HepG2 (cell line): ENCODE data around the gene ATRAID. TPM values are rescaled to one million over a fixed set of nuclear protein-coding genes. Genes with fewer than 3 reads are reported as not detected.

Experiments used
- ARHGAP35 ChIP-seq: sonication (generic); formaldehyde crosslinking; IDR thresholded peaks from 2 replicates; pipeline ENCODE4 v1.9.0; 2022; ENCODE audit warnings: mild to moderate bottlenecking, inconsistent platforms, moderate library complexity, missing genetic modification reagents, borderline replicate concordance
- DRAP1 ChIP-seq: IDR thresholded peaks from 2 replicates; pipeline ENCODE4 v1.6.1; 2016; ENCODE audit warnings: missing genetic modification reagents, missing compliant biosample characterization
- EP300 ChIP-seq, 3 experiments: sonication (generic) in 1 of 3; formaldehyde crosslinking in 1 of 3; IDR thresholded peaks; 2 replicates each; pipeline versions ENCODE4 v1.5.1 to v1.6.1; 2011 to 2020; ENCODE audit warnings: low read depth in 2 of 3, low read length in 2 of 3, borderline replicate concordance in 1 of 3, improper control_type of control experiment in 1 of 3, mild to moderate bottlenecking in 1 of 3, missing genetic modification reagents in 1 of 3, moderate library complexity in 1 of 3
- GMEB1 ChIP-seq: sonication (generic); formaldehyde crosslinking; IDR thresholded peaks from 2 replicates; pipeline ENCODE4 v1.5.1; 2020; ENCODE audit warnings: missing genetic modification reagents, mild to moderate bottlenecking, borderline replicate concordance
- GTF2F1 ChIP-seq: fragments of 150-350 bp; IDR thresholded peaks from 2 replicates; pipeline ENCODE4 v1.6.1; 2014; ENCODE audit warnings: low read length
- HNF1B ChIP-seq: sonication (generic); formaldehyde crosslinking; IDR thresholded peaks from 2 replicates; pipeline ENCODE4 v1.5.1; 2020; ENCODE audit warnings: mild to moderate bottlenecking, moderate library complexity, missing genetic modification reagents
- HNRNPK ChIP-seq: fragments of 200-400 bp; formaldehyde crosslinking; IDR thresholded peaks from 2 replicates; pipeline ENCODE4 v1.6.1; 2018; ENCODE audit warnings: low read length, low read depth, moderate library complexity, mild to moderate bottlenecking; ENCODE audit not compliant: poor library complexity, severe bottlenecking
- ISL2 ChIP-seq: sonication (generic); formaldehyde crosslinking; IDR thresholded peaks from 2 replicates; pipeline ENCODE4 v1.5.0; 2020; ENCODE audit warnings: missing genetic modification reagents
- MAF1 ChIP-seq: sonication (generic); formaldehyde crosslinking; IDR thresholded peaks from 2 replicates; pipeline ENCODE4 v1.5.0; 2020; ENCODE audit warnings: missing genetic modification reagents, borderline replicate concordance
- MAFG ChIP-seq: sonication (generic); formaldehyde crosslinking; IDR thresholded peaks from 2 replicates; pipeline ENCODE4 v1.5.1; 2020; ENCODE audit warnings: mild to moderate bottlenecking, missing genetic modification reagents
- MLX ChIP-seq: IDR thresholded peaks from 2 replicates; pipeline ENCODE4 v1.6.1; 2016
- NCOA2 ChIP-seq: sonication (generic); formaldehyde crosslinking; IDR thresholded peaks from 2 replicates; pipeline ENCODE4 v1.8.0; 2022; ENCODE audit warnings: inconsistent platforms
- RELA ChIP-seq: sonication (generic); formaldehyde crosslinking; IDR thresholded peaks from 2 replicates; pipeline ENCODE4 v1.4.0; 2020; ENCODE audit warnings: missing genetic modification reagents
- SETDB1 ChIP-seq: sonication (generic); formaldehyde crosslinking; IDR thresholded peaks from 2 replicates; pipeline ENCODE4 v1.5.1; 2020; ENCODE audit warnings: missing genetic modification reagents, mild to moderate bottlenecking, borderline replicate concordance
- SIN3B ChIP-seq: fragments of 150-350 bp; IDR thresholded peaks from 2 replicates; pipeline ENCODE4 v1.6.1; 2014; ENCODE audit warnings: low read length
- SNAPC2 ChIP-seq: sonication (generic); formaldehyde crosslinking; IDR thresholded peaks from 2 replicates; pipeline ENCODE4 v1.8.1; 2022; ENCODE audit warnings: mild to moderate bottlenecking, missing genetic modification reagents
- SRSF4 ChIP-seq: fragments of 200-400 bp; formaldehyde crosslinking; IDR thresholded peaks from one replicate; pipeline ENCODE4 v1.6.1; 2018; ENCODE audit warnings: mild to moderate bottlenecking, low read depth, low read length, moderate library complexity; ENCODE audit not compliant: poor library complexity, severe bottlenecking
- TIGD3 ChIP-seq: sonication (generic); formaldehyde crosslinking; IDR thresholded peaks from 2 replicates; pipeline ENCODE4 v1.5.1; 2020; ENCODE audit warnings: mild to moderate bottlenecking, missing genetic modification reagents, borderline replicate concordance
- TOPORS ChIP-seq: sonication (generic); formaldehyde crosslinking; IDR thresholded peaks from 2 replicates; pipeline ENCODE4 v1.8.0; 2023; ENCODE audit warnings: mild to moderate bottlenecking, missing genetic modification reagents
- ZNF543 ChIP-seq: sonication (generic); formaldehyde crosslinking; IDR thresholded peaks from 2 replicates; pipeline ENCODE4 v1.4.0; 2020; ENCODE audit warnings: mild to moderate bottlenecking, missing genetic modification reagents
- ZNF546 ChIP-seq: sonication (generic); formaldehyde crosslinking; conservative IDR thresholded peaks from 2 replicates; pipeline ENCODE4 v1.8.1; 2023; ENCODE audit warnings: mild to moderate bottlenecking, missing genetic modification reagents
- ZNF614 ChIP-seq: IDR thresholded peaks from 2 replicates; pipeline ENCODE4 v1.6.1; 2018; ENCODE audit warnings: missing biosample characterization, missing genetic modification reagents, inconsistent platforms, borderline replicate concordance
- ZSCAN30 ChIP-seq: sonication (generic); formaldehyde crosslinking; IDR thresholded peaks from 2 replicates; pipeline ENCODE4 v1.5.0; 2020; ENCODE audit warnings: mild to moderate bottlenecking, missing genetic modification reagents
- ZZZ3 ChIP-seq: sonication (generic); formaldehyde crosslinking; IDR thresholded peaks from 2 replicates; pipeline ENCODE4 v1.4.0; 2020; ENCODE audit warnings: missing genetic modification reagents, mild to moderate bottlenecking, borderline replicate concordance
- polyA plus RNA-seq, 8 experiments: library from polyadenylated mRNA; depleted of rRNA in 3 of 8; stranded (reverse) in 7 of 8; unstranded in 1 of 8; fragments of >200 nt; fragmentation: Illumina TruSeq in 4 of 8; extraction: Trizol in 4 of 8; gene quantifications; 2 replicates each; pipeline versions ENCODE4 v1.2.1 to v1.2.3, GENCODE V29; 2011 to 2016; ENCODE audit warnings: low read depth in 4 of 8, missing spikeins in 1 of 8, mixed read lengths in 1 of 8; ENCODE audit not compliant: insufficient read depth in 1 of 8
- total RNA-seq, 5 experiments: library from RNA; depleted of rRNA; stranded (reverse); fragments of >200 nt; fragmentation: Illumina TruSeq; extraction: Trizol; gene quantifications; 2 replicates each; pipeline ENCODE4 v1.2.3, GENCODE V29; 2016; ENCODE audit warnings: low read depth in 1 of 5

The ATRAID gene
- total and polyA plus RNA-seq, 2 of the 13 experiments (the other 11 are each of a cell fraction or from before 2014, with no cell fraction given): 207 to 382 TPM

GRCh38 chr2:27171351-27171848 lies 40.4 kb upstream of the ATRAID start (continued):
- TF ChIP-seq GMEB1 (CRISPR knock-in tag): peak; percentile 35; the same call in 1 of the 2 replicates
- TF ChIP-seq ARHGAP35 (CRISPR knock-in tag): no peak
- TF ChIP-seq SRSF4: no peak
- TF ChIP-seq SIN3B: no peak
- peak; percentile 91 for TF ChIP-seq ZNF614 (CRISPR knock-in tag)
- TF ChIP-seq RELA (CRISPR knock-in tag): no peak
- TF ChIP-seq MAF1: no peak
- TF ChIP-seq ZZZ3 (CRISPR knock-in tag): no peak
- TF ChIP-seq SETDB1 (CRISPR knock-in tag): no peak
- TF ChIP-seq DRAP1 (CRISPR knock-in tag): peak; percentile 89
- peak; percentile 93 for TF ChIP-seq MLX
- peak; percentile 77 to 92 for TF ChIP-seq EP300 (IDR thresholded peaks at IDR 0.05; ENCODE audit: low read depth in 2 of 2, low read length in 2 of 2)
- peak; percentile 91 for TF ChIP-seq EP300 (CRISPR knock-in tag; IDR thresholded peaks at IDR 0.05; ENCODE audit: borderline replicate concordance)
- peak; percentile 96 for TF ChIP-seq HNF1B (CRISPR knock-in tag)
- TF ChIP-seq ZNF543 (CRISPR knock-in tag): no peak
- TF ChIP-seq TIGD3: no peak
- TF ChIP-seq ZSCAN30 (CRISPR knock-in tag): no peak
- no peak for TF ChIP-seq MAFG
- TF ChIP-seq SNAPC2: 0 out of 2 replicates have a peak, but pooled peaks have one; percentile 50
- TF ChIP-seq ISL2: peak; percentile 97
- TF ChIP-seq HNRNPK: no peak
- TF ChIP-seq TOPORS: no peak
- peak; percentile 95 for TF ChIP-seq NCOA2 (CRISPR knock-in tag)
- TF ChIP-seq GTF2F1: no peak
- TF ChIP-seq ZNF546 (CRISPR knock-in tag): peak; percentile 84
